K562 (cell line): ENCODE results near the gene SCMH1. TPM values are rescaled to one million over a fixed set of nuclear protein-coding genes. Genes with fewer than 3 reads are reported as not detected.

Source experiments
- ATAC-seq: fragments of 200-7000 bp; cut with Tn5 transposase; 3 replicates; pipeline ENCODE4 v1.9.1; 2020; ENCODE audit warnings: moderate library complexity
- BruUV-seq: library from RNA; stranded (reverse); fragments of 400-500 nt; replicated peaks from 2 replicates; lab custom pipeline; 2021; lab: Mats Ljungman, UMichigan
- CTCF ChIA-PET: fragments of 300-600 bp; formaldehyde crosslinking; extraction: SDS; loops from one replicate; lab custom pipeline; 2021; ENCODE audit warnings: low intra/inter-chr PET ratio; lab: Yijun Ruan, JAX
- POLR2A ChIA-PET: fragments of 300-600, 350-650 bp; sonication (Branson Sonifier 250); formaldehyde crosslinking; extraction: SDS; loops from one replicate; lab custom pipeline; 2021; ENCODE audit warnings: antibody characterized with exemption, inconsistent platforms; lab: Yijun Ruan, JAX
- DNase-seq, 4 experiments: peaks; one replicate each; pipeline versions ENCODE4 v3.0.0 to v3.0.0-alpha.2; 2011 to 2018; ENCODE audit warnings: low spot score in 3 of 4, mixed read lengths in 3 of 4; ENCODE audit errors: extremely low read depth in 1 of 4
- FAIRE-seq: peaks from 2 replicates; lab custom pipeline; 2011; peaks lifted over from hg19 to GRCh38; lab: Jason Lieb, UNC
- H2AFZ ChIP-seq: 2 replicates; pipeline ENCODE4 v1.6.0; 2011; ENCODE audit warnings: low read depth, low read length, control low read depth, inconsistent platforms
- H3K27ac ChIP-seq: fragments of 200-600 bp; 3 replicates; pipeline ENCODE4 v1.8.0; 2011; ENCODE audit warnings: low read depth, mild to moderate bottlenecking, control low read depth, inconsistent platforms, low read length, moderate library complexity, mixed read lengths; ENCODE audit errors: extremely low read depth
- H3K27me3 ChIP-seq, 2 experiments: fragments of 300-600 bp in 1 of 2; 2 replicates in 1 of 2; 3 replicates in 1 of 2; pipeline versions ENCODE4 v1.6.0 to v1.8.0; 2011; ENCODE audit warnings: inconsistent platforms in 2 of 2, low read length in 2 of 2, mild to moderate bottlenecking in 1 of 2, mixed read lengths in 1 of 2, moderate library complexity in 1 of 2; ENCODE audit not compliant: control insufficient read depth in 2 of 2, insufficient read depth in 2 of 2
- H3K36me3 ChIP-seq: fragments of 300-600 bp; 3 replicates; pipeline ENCODE4 v1.8.0; 2011; ENCODE audit warnings: mild to moderate bottlenecking, low read length, inconsistent platforms; ENCODE audit not compliant: control insufficient read depth, insufficient read depth
- H3K4me1 ChIP-seq, 2 experiments: fragments of 200-600 bp in 1 of 2; replicated peaks in 1 of 2; 2 replicates in 1 of 2; 3 replicates in 1 of 2; pipeline versions ENCODE4 v1.5.1 to v1.8.0; 2011; ENCODE audit warnings: inconsistent platforms in 2 of 2, low read length in 2 of 2, mild to moderate bottlenecking in 1 of 2, mixed read lengths in 1 of 2, moderate library complexity in 1 of 2; ENCODE audit not compliant: control insufficient read depth in 2 of 2, insufficient read depth in 2 of 2
- H3K4me2 ChIP-seq: 2 replicates; pipeline ENCODE4 v1.6.1; 2011; ENCODE audit warnings: low read length, control low read depth, inconsistent platforms, mixed read lengths; ENCODE audit not compliant: insufficient read depth
- H3K4me3 ChIP-seq: fragments of 200-600 bp; sonication (generic), shearing (Covaris generic); 2 replicates; pipeline ENCODE4 v1.5.1; 2016; ENCODE audit warnings: control low read depth, inconsistent platforms
- H3K79me2 ChIP-seq: fragments of 200-600 bp; 3 replicates; pipeline ENCODE4 v1.8.0; 2011; ENCODE audit warnings: low read length, inconsistent platforms; ENCODE audit not compliant: control insufficient read depth, insufficient read depth
- H3K9ac ChIP-seq, 2 experiments: 2 replicates each; pipeline versions ENCODE4 v1.6.0 to v1.6.1; 2011; ENCODE audit warnings: low read depth in 2 of 2, low read length in 2 of 2, control low read depth in 1 of 2, inconsistent platforms in 1 of 2, mild to moderate bottlenecking in 1 of 2, mixed read lengths in 1 of 2; ENCODE audit not compliant: insufficient read depth in 1 of 2
- H3K9me1 ChIP-seq: one replicate; pipeline ENCODE4 v1.6.0; 2011; ENCODE audit warnings: inconsistent platforms, mild to moderate bottlenecking, low read length, moderate library complexity; ENCODE audit not compliant: control insufficient read depth, insufficient read depth
- H3K9me3 ChIP-seq: replicated peaks from 2 replicates; pipeline ENCODE4 v1.5.1; 2011; ENCODE audit warnings: low read depth, low read length, inconsistent platforms; ENCODE audit not compliant: control insufficient read depth, insufficient read depth
- H4K20me1 ChIP-seq: replicated peaks from 2 replicates; pipeline ENCODE4 v1.6.1; 2011; ENCODE audit warnings: low read length, inconsistent platforms, mixed read lengths; ENCODE audit not compliant: control insufficient read depth, insufficient read depth
- CC2D1A ChIP-seq: fragments of 450-650 bp; IDR thresholded peaks from 2 replicates; pipeline ENCODE4 v1.6.1; 2017; ENCODE audit warnings: mild to moderate bottlenecking
- DACH1 ChIP-seq: fragments of 450-650 bp; IDR thresholded peaks from 2 replicates; pipeline ENCODE4 v1.6.1; 2018; ENCODE audit not compliant: partially characterized antibody
- MAFG ChIP-seq: fragments of 450-650 bp; conservative IDR thresholded peaks from 2 replicates; pipeline ENCODE4 v1.6.1; 2016; ENCODE audit warnings: missing genetic modification characterization, missing compliant biosample characterization
- TCF7 ChIP-seq: sonication (generic); IDR thresholded peaks from 2 replicates; pipeline ENCODE4 v1.6.1; 2016; ENCODE audit warnings: antibody characterized with exemption, borderline replicate concordance
- ZBTB2 ChIP-seq: fragments of 450-650 bp; IDR thresholded peaks from 2 replicates; pipeline ENCODE4 v1.6.1; 2016; ENCODE audit warnings: antibody characterized with exemption
- ZBTB8A ChIP-seq: fragments of 450-650 bp; IDR thresholded peaks from 2 replicates; pipeline ENCODE4 v1.6.1; 2018; ENCODE audit warnings: mild to moderate bottlenecking, moderate library complexity; ENCODE audit not compliant: partially characterized antibody
- ZNF140 ChIP-seq: fragments of 250-450 bp; sonication (Bioruptor Pico); IDR thresholded peaks from 2 replicates; pipeline ENCODE4 v1.8.0; 2021; ENCODE audit warnings: moderate library complexity, mild to moderate bottlenecking, inconsistent platforms
- WGBS: fragments of 100-300 bp; shearing (Covaris generic); methylation state at CpG from one replicate; pipeline ENCODE4 v1.1.6; 2016; ENCODE audit warnings: low coverage, mixed read lengths; ENCODE audit not compliant: insufficient coverage; ENCODE audit errors: missing lambda C conversion rate; 5-methylcytosine and 5-hydroxymethylcytosine counted together
- in situ Hi-C: fragments of 300-500 bp; cut with MboI; formaldehyde crosslinking; loops from 4 replicates; pipeline ENCODE4 v1.15.0; 2018; ENCODE audit warnings: inconsistent platforms, mixed read lengths
- intact Hi-C: fragments of 100-400 bp; cut with micrococcal nuclease; formaldehyde crosslinking; loops from 2 replicates; pipeline ENCODE4 v1.14.2; 2022
- polyA plus RNA-seq, 8 experiments: library from polyadenylated mRNA; depleted of rRNA in 4 of 8; stranded (reverse) in 5 of 8; unstranded in 3 of 8; fragments of >200 nt; fragmentation: Nextera tagmentation in 2 of 8; fragmentation: Illumina TruSeq in 1 of 8; extraction: Ambion mirVana in 2 of 8; extraction: Trizol in 1 of 8; gene quantifications; 2 replicates each; pipeline versions ENCODE4 v1.2.1 to v1.2.3, GENCODE V29; 2011 to 2014; ENCODE audit warnings: inconsistent platforms in 1 of 8, missing spikeins in 1 of 8
- total RNA-seq, 7 experiments: library from RNA; depleted of rRNA in 6 of 7; stranded (reverse); fragments of >200 nt in 6 of 7; fragmentation: Illumina TruSeq in 2 of 7; extraction: Trizol in 2 of 7; gene quantifications; 2 replicates each; pipeline versions ENCODE4 v1.2.1 to v1.2.3, GENCODE V29; 2011 to 2021; ENCODE audit warnings: low replicate concordance in 1 of 7

Gene SCMH1
- total and polyA plus RNA-seq, 9 of the 15 experiments (the other 6 are each of a cell fraction or from before 2014, with no cell fraction given), result 8.5 to 37.0 (median 26.8) TPM

- Histone ChIP-seq H3K36me3 (peaks cover 17% of the 10 kb centered on the region; the same call in 2 of the 3 replicates), H3K79me2 (no peaks in the 10 kb centered on the region), H3K4me1 (no peaks in the 10 kb centered on the region), H3K9me1 (no peaks in the 10 kb centered on the region), H2AFZ (no peak overlapping the region), H4K20me1 (no peaks in the 10 kb centered on the region), H3K9ac (no peak overlapping the region), H3K27me3 (no peaks in the 10 kb centered on the region), H3K4me2 (no peak overlapping the region), H3K27ac (no peak overlapping the region), H3K9me3 (no peaks in the 10 kb centered on the region), H3K4me3 (no peak overlapping the region)
- no TSS peak for BruUV-seq
- DNase-seq, result no peak
- WGBS, result 79% methylated on average over 5 of the region's 5 CpGs
- in situ Hi-C loops (no loop called here), intact Hi-C loops (no loop called here)
- ATAC-seq, result no peak
- no peak for FAIRE-seq
- CTCF ChIA-PET, result no interaction called here
- POLR2A ChIA-PET, result no interaction called here
- TF ChIP-seq MAFG (tag) (no peak), ZBTB2 (no peak), DACH1 (no peak), TCF7 (no peak), ZBTB8A (no peak), CC2D1A (no peak), ZNF140 (no peak)
These were observed 185.2 kb downstream of the SCMH1 start for GRCh38 chr1:41056907-41057306.
